Keratinocyte (primary cell): ENCODE results near the gene OIT3.

Source experiments
- CTCF ChIP-seq, 3 experiments: IDR thresholded peaks in 1 of 3; conservative IDR thresholded peaks in 1 of 3; optimal IDR thresholded peaks in 1 of 3; 2 replicates in 2 of 3; 3 replicates in 1 of 3; pipeline versions ENCODE3 to v1.5.1; 2011; ENCODE audit warnings: low read length in 3 of 3, mild to moderate bottlenecking in 3 of 3, moderate library complexity in 2 of 3, control low read depth in 1 of 3, inconsistent platforms in 1 of 3; ENCODE audit not compliant: insufficient read depth in 2 of 3; ENCODE audit errors: extremely low read depth in 1 of 3
- EZH2 ChIP-seq: IDR thresholded peaks from one replicate; pipeline ENCODE4 v1.6.1; 2012; ENCODE audit warnings: inconsistent platforms, mild to moderate bottlenecking, low read length, moderate library complexity

GRCh38 chr10:72886621-72887020 lies 6.9 kb upstream of the OIT3 start:
- TF ChIP-seq CTCF (optimal IDR thresholded peaks at IDR 0.05 in 1 of 3, IDR thresholded peaks at IDR 0.05 in 1 of 3, conservative IDR thresholded peaks at IDR 0.05 in 1 of 3; ENCODE audit: extremely low read depth in 1 of 3, insufficient read depth in 2 of 3, low read length in 3 of 3) (no peak), EZH2 (no peak)
